PFSK-1 (cell line): Measurements from ENCODE around the gene TUBGCP3.

ENCODE experiments used
- FOXP2 ChIP-seq: optimal IDR thresholded peaks from 2 replicates; pipeline ENCODE3; 2011; ENCODE audit warnings: borderline replicate concordance, control low read depth, inconsistent platforms; ENCODE audit not compliant: insufficient read depth; ENCODE audit errors: extremely low read length, extremely low read depth
- POLR2AphosphoS5 ChIP-seq: IDR thresholded peaks from 2 replicates; pipeline ENCODE4 v1.6.1; 2012; ENCODE audit warnings: low read depth, mild to moderate bottlenecking, control low read depth, low read length, moderate library complexity
- REST ChIP-seq, 2 experiments: IDR thresholded peaks; 2 replicates each; pipeline versions ENCODE4 v1.6.1 to v1.8.0; 2011 to 2012; ENCODE audit warnings: low read depth in 2 of 2, low read length in 2 of 2, control low read depth in 1 of 2, inconsistent platforms in 1 of 2, mild to moderate bottlenecking in 1 of 2, moderate library complexity in 1 of 2; ENCODE audit not compliant: insufficient read depth in 1 of 2
- SIN3A ChIP-seq: IDR thresholded peaks from 2 replicates; pipeline ENCODE4 v1.6.1; 2012; ENCODE audit warnings: mild to moderate bottlenecking, low read length, moderate library complexity, borderline replicate concordance; ENCODE audit not compliant: insufficient read depth
- TAF1 ChIP-seq: IDR thresholded peaks from 2 replicates; pipeline ENCODE4 v1.6.1; 2012; ENCODE audit warnings: low read length, control low read depth, borderline replicate concordance; ENCODE audit not compliant: insufficient read depth

DNA sequence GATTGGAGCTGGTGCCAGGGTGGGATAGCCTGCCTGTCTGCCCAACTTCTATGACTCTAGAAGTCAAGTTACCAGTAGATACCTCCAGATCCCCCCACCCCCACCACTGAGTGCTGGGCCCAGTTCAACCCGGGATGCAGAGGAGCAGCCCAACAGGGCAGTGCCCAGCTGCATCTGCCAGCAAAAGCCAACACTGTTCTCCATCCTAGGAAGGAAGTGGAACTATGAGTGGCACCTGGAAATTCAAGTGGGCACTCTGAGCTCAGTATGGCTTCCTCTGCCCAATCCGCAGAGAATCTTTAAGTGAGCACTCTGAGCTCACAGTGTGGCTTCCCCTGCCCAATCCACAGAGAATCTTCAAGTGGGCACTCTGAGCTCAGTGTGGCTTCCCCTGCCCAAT is 14.2 kb downstream of the TUBGCP3 start:
- no peak for TF ChIP-seq TAF1
- no peak for TF ChIP-seq POLR2AphosphoS5
- no peak for TF ChIP-seq SIN3A
- TF ChIP-seq REST (IDR thresholded peaks at IDR 0.05; ENCODE audit: insufficient read depth in 1 of 2, low read depth in 2 of 2, low read length in 2 of 2): no peak
- TF ChIP-seq FOXP2: no peak
